Endodermal cell (in vitro differentiated cells): ENCODE measurements around the gene CHD2. TPM values are rescaled to one million over a fixed set of nuclear protein-coding genes. Genes with fewer than 3 reads are reported as not detected.

ENCODE experiments used
- DNase-seq: peaks from one replicate; pipeline ENCODE4 v3.0.0-alpha.2; 2017
- H3K27ac ChIP-seq: 2 replicates; pipeline ENCODE4 v1.5.1; 2013; ENCODE audit warnings: mild to moderate bottlenecking, low read depth, low read length, moderate library complexity
- H3K27me3 ChIP-seq: 2 replicates; pipeline ENCODE4 v1.6.1; 2013; ENCODE audit warnings: mild to moderate bottlenecking, low read length, moderate library complexity; ENCODE audit not compliant: insufficient read depth, control insufficient read depth, poor library complexity, severe bottlenecking
- H3K36me3 ChIP-seq: 2 replicates; pipeline ENCODE4 v1.7.0; 2013; ENCODE audit warnings: mild to moderate bottlenecking, low read length, moderate library complexity; ENCODE audit not compliant: control insufficient read depth, insufficient read depth
- H3K4me1 ChIP-seq: one replicate; pipeline ENCODE4 v1.7.0; 2013; ENCODE audit warnings: low read length; ENCODE audit not compliant: control insufficient read depth, insufficient read depth
- H3K4me3 ChIP-seq: 2 replicates; pipeline ENCODE4 v1.5.1; 2013; ENCODE audit warnings: mild to moderate bottlenecking, low read length, moderate library complexity
- H3K9ac ChIP-seq: 2 replicates; pipeline ENCODE4 v1.6.1; 2013; ENCODE audit warnings: mild to moderate bottlenecking, low read length, moderate library complexity; ENCODE audit not compliant: poor library complexity, severe bottlenecking; ENCODE audit errors: extremely low read depth
- H3K9me3 ChIP-seq: 2 replicates; pipeline ENCODE4 v1.6.1; 2013; ENCODE audit warnings: mild to moderate bottlenecking, low read length, moderate library complexity; ENCODE audit not compliant: control insufficient read depth
- H3K27ac Mint-ChIP-seq: 2 replicates; pipeline ENCODE4 v1.8.0; 2020; ENCODE audit warnings: mixed read lengths
- H3K27me3 Mint-ChIP-seq: 2 replicates; pipeline ENCODE4 v1.8.0; 2021; ENCODE audit warnings: mild to moderate bottlenecking, mixed read lengths; ENCODE audit not compliant: insufficient read depth
- H3K36me3 Mint-ChIP-seq: 2 replicates; pipeline ENCODE4 v1.8.0; 2020; ENCODE audit warnings: low read depth, mixed read lengths
- H3K4me1 Mint-ChIP-seq: 2 replicates; pipeline ENCODE4 v1.8.0; 2020; ENCODE audit warnings: mixed read lengths
- H3K4me3 Mint-ChIP-seq: 2 replicates; pipeline ENCODE4 v1.8.0; 2020; ENCODE audit warnings: mild to moderate bottlenecking, moderate library complexity, mixed read lengths
- H3K9me3 Mint-ChIP-seq: 2 replicates; pipeline ENCODE4 v1.8.0; 2020; ENCODE audit warnings: mild to moderate bottlenecking, mixed read lengths
- whole genome bisulfite sequencing, 2 experiments: methylation state at CpG; one replicate each; pipeline versions ENCODE4 v1.1.5 to v1.1.7; 2013; ENCODE audit warnings: missing lambda C conversion rate in 2 of 2, mixed read lengths in 1 of 2; ENCODE audit not compliant: insufficient coverage in 1 of 2, insufficient read length in 1 of 2; 5-methylcytosine and 5-hydroxymethylcytosine counted together
- total RNA-seq, 2 donors: library from RNA; stranded (reverse); fragmentation: NEBNext Ultra II Directional in 1 of 2; extraction: Animal tissue kit (Norgen Biotek cat#: 25700) in 1 of 2; gene quantifications; 2 replicates in 1 of 2; 3 replicates in 1 of 2; pipeline ENCODE4 v1.2.1, GENCODE V29; 2021
- TF ChIP-seq, protein P1 (sequence below): fragments of 200-600 bp; sonication (generic); conservative IDR thresholded peaks from 2 replicates; pipeline ENCODE4 v1.5.0; 2021; ENCODE audit warnings: antibody characterized with exemption, mild to moderate bottlenecking

CHD2 gene
- total RNA-seq, 2 donors from 2014 or later = 116 to 127 TPM

DNA sequence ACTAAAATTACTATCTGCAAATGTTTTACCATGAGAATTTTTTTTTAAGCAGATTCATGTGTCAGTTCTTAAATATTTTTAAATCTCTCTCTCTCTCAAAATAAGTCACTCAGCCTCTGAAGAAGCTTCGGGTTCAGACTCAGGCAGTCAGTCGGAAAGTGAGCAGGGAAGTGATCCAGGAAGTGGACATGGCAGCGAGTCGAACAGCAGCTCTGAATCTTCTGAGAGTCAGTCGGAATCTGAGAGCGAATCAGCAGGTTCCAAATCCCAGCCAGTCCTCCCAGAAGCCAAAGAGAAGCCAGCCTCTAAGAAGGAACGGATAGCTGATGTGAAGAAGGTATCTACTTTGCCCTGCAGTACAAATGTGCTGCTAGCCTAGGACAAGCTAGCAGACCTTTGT, 24.1 kb downstream of the CHD2 start:
- Histone ChIP-seq H3K4me1 (peaks cover 44% of the 10 kb centered on the region), H3K9me3 (no peaks in the 10 kb centered on the region), H3K36me3 (peaks cover 97% of the 10 kb centered on the region), H3K9ac (no peak overlapping the region), H3K27ac (no peak overlapping the region), H3K4me3 (no peak overlapping the region), H3K27me3 (no peaks in the 10 kb centered on the region)
- Mint-ChIP-seq H3K27me3 (no peaks in the 10 kb centered on the region), H3K27ac (peak overlapping the region; percentile 71), H3K9me3 (no peaks in the 10 kb centered on the region), H3K4me1 (peaks cover 76% of the 10 kb centered on the region), H3K36me3 (peaks cover 67% of the 10 kb centered on the region), H3K4me3 (no peak overlapping the region)
- TF ChIP-seq, protein P1, sequence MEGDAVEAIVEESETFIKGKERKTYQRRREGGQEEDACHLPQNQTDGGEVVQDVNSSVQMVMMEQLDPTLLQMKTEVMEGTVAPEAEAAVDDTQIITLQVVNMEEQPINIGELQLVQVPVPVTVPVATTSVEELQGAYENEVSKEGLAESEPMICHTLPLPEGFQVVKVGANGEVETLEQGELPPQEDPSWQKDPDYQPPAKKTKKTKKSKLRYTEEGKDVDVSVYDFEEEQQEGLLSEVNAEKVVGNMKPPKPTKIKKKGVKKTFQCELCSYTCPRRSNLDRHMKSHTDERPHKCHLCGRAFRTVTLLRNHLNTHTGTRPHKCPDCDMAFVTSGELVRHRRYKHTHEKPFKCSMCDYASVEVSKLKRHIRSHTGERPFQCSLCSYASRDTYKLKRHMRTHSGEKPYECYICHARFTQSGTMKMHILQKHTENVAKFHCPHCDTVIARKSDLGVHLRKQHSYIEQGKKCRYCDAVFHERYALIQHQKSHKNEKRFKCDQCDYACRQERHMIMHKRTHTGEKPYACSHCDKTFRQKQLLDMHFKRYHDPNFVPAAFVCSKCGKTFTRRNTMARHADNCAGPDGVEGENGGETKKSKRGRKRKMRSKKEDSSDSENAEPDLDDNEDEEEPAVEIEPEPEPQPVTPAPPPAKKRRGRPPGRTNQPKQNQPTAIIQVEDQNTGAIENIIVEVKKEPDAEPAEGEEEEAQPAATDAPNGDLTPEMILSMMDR = no peak
- no peak for DNase-seq
- WGBS, 2 experiments = 92 to 94% methylated on average over 7 of the region's 7 CpGs

DNA sequence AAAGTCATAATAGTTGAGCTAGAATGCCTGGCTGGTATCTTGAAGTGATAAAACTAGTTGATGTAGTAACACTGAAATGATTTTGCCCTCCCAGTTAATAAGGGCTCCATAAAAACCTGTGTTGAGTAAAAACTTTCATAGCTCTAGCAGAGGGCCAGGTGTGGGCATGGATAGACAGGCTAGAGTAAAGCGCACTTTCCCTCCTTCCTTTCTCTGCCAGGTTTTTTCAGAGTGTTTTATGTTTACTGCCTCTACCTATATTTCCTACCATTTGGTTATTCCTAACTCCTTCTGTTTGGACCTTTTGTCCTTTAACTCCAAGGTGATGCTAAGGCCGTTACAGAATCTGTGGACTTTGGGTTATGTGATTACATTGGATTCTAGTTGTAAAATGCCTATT, 25.3 kb downstream of the CHD2 start:
- TF ChIP-seq, protein P1 = no peak
- peak overlapping the region; percentile 53 for H3K27ac Mint-ChIP-seq
- H3K36me3 Mint-ChIP-seq = peaks cover 72% of the 10 kb centered on the region
- Histone ChIP-seq H3K9ac (no peak overlapping the region), H3K4me3 (no peak overlapping the region), H3K27ac (no peak overlapping the region), H3K4me1 (peaks cover 37% of the 10 kb centered on the region), H3K36me3 (peaks cover 97% of the 10 kb centered on the region), H3K9me3 (no peaks in the 10 kb centered on the region), H3K27me3 (no peaks in the 10 kb centered on the region)
- H3K4me3 Mint-ChIP-seq = no peak overlapping the region
- H3K4me1 Mint-ChIP-seq = peaks cover 72% of the 10 kb centered on the region
- H3K9me3 Mint-ChIP-seq = no peaks in the 10 kb centered on the region
- 96 to 100% methylated on average over 2 of the region's 2 CpGs for WGBS, 2 experiments
- DNase-seq = no peak
- H3K27me3 Mint-ChIP-seq = no peaks in the 10 kb centered on the region

DNA sequence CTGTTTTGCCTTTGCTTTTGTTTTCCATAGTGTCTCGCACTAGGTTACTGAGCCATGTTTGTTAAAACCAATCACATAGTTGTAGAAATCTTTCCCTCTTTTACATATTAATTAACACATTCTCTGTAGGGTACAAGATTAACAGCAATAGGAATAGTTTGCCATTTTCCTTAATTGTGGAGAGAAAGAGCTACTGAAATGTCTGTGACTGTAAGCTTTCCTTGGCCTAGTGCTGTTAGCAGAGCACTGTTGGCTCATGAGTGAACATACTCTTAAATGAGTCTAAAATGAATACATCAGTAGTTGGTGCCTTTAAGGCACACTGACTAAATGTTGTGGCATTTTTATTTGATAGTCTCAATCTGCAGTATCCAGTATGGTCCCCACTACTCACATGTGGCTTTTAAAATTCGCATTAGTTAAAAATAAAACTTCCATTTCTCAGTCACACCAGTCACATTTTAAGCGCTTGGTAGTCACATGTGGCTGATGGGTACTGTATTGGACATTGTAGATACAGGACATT, 28.2 kb downstream of the CHD2 start:
- H3K4me3 ChIP-seq = no peak overlapping the region
- Mint-ChIP-seq H3K27ac (peak overlapping the region; percentile 81), H3K4me3 (no peak overlapping the region), H3K36me3 (peaks cover 87% of the 10 kb centered on the region), H3K27me3 (no peaks in the 10 kb centered on the region), H3K4me1 (peaks cover 50% of the 10 kb centered on the region), H3K9me3 (no peaks in the 10 kb centered on the region)
- no peak overlapping the region for H3K9ac ChIP-seq
- H3K36me3 ChIP-seq = peaks cover 96% of the 10 kb centered on the region
- H3K27me3 ChIP-seq = no peaks in the 10 kb centered on the region
- no peak for DNase-seq
- H3K27ac ChIP-seq = no peak overlapping the region
- H3K9me3 ChIP-seq = no peaks in the 10 kb centered on the region
- TF ChIP-seq, protein P1 = no peak
- WGBS, 2 experiments = 83% methylated on average over 3 of the region's 3 CpGs; no CpG with 5 or more reads in 1 of the 2 experiments
- H3K4me1 ChIP-seq = peaks cover 20% of the 10 kb centered on the region
